HepG2 (cell line): Measurements from ENCODE around the gene METRN. TPM values are rescaled to one million over a fixed set of nuclear protein-coding genes. Genes with fewer than 3 reads are reported as not detected.

Experiments used
- CBX5 ChIP-seq: sonication (generic); formaldehyde crosslinking; IDR thresholded peaks from 2 replicates; pipeline ENCODE4 v1.4.0; 2020; ENCODE audit warnings: missing genetic modification reagents, borderline replicate concordance
- EED ChIP-seq: sonication (generic); formaldehyde crosslinking; IDR thresholded peaks from 2 replicates; pipeline ENCODE4 v1.5.0; 2020; ENCODE audit warnings: mild to moderate bottlenecking, missing genetic modification reagents
- EP300 ChIP-seq, 3 experiments: sonication (generic) in 1 of 3; formaldehyde crosslinking in 1 of 3; IDR thresholded peaks; 2 replicates each; pipeline versions ENCODE4 v1.5.1 to v1.6.1; 2011 to 2020; ENCODE audit warnings: low read depth in 2 of 3, low read length in 2 of 3, borderline replicate concordance in 1 of 3, improper control_type of control experiment in 1 of 3, mild to moderate bottlenecking in 1 of 3, missing genetic modification reagents in 1 of 3, moderate library complexity in 1 of 3
- ETV6 ChIP-seq: sonication (generic); formaldehyde crosslinking; conservative IDR thresholded peaks from 2 replicates; pipeline ENCODE4 v1.4.0; 2020; ENCODE audit warnings: missing genetic modification reagents
- HCFC1 ChIP-seq: fragments of 150-350 bp; IDR thresholded peaks from 2 replicates; pipeline ENCODE4 v1.6.1; 2014; ENCODE audit warnings: low read depth, low read length
- HOXA7 ChIP-seq: sonication (generic); formaldehyde crosslinking; IDR thresholded peaks from 2 replicates; pipeline ENCODE4 v1.8.1; 2022; ENCODE audit warnings: mild to moderate bottlenecking, missing genetic modification reagents, moderate library complexity
- JARID2 ChIP-seq: sonication (generic); formaldehyde crosslinking; IDR thresholded peaks from 2 replicates; pipeline ENCODE4 v1.8.1; 2023; ENCODE audit warnings: missing genetic modification reagents, inconsistent platforms; ENCODE audit not compliant: insufficient replicate concordance
- KDM4B ChIP-seq: sonication (generic); formaldehyde crosslinking; IDR thresholded peaks from 2 replicates; pipeline ENCODE4 v1.4.0; 2020; ENCODE audit warnings: missing genetic modification reagents
- PAX8 ChIP-seq: sonication (generic); formaldehyde crosslinking; IDR thresholded peaks from 2 replicates; pipeline ENCODE4 v1.8.0; 2022; ENCODE audit warnings: mild to moderate bottlenecking, missing genetic modification reagents, borderline replicate concordance
- SP5 ChIP-seq: IDR thresholded peaks from 2 replicates; pipeline ENCODE4 v1.6.1; 2016; ENCODE audit warnings: low read depth, borderline replicate concordance
- TBX2 ChIP-seq: sonication (generic); formaldehyde crosslinking; IDR thresholded peaks from 2 replicates; pipeline ENCODE4 v1.5.0; 2020; ENCODE audit warnings: missing genetic modification reagents, mild to moderate bottlenecking, borderline replicate concordance
- THAP11 ChIP-seq: IDR thresholded peaks from 2 replicates; pipeline ENCODE4 v1.6.1; 2016; ENCODE audit warnings: missing biosample characterization, missing genetic modification reagents
- ZMAT3 ChIP-seq: sonication (generic); formaldehyde crosslinking; conservative IDR thresholded peaks from 2 replicates; pipeline ENCODE4 v1.7.0; 2021; ENCODE audit warnings: missing genetic modification reagents
- ZNF326 ChIP-seq: sonication (generic); formaldehyde crosslinking; IDR thresholded peaks from 2 replicates; pipeline ENCODE4 v1.4.0; 2020; ENCODE audit warnings: missing genetic modification reagents, borderline replicate concordance
- ZNF34 ChIP-seq: sonication (generic); formaldehyde crosslinking; IDR thresholded peaks from 2 replicates; pipeline ENCODE4 v1.4.0; 2020; ENCODE audit warnings: mild to moderate bottlenecking, missing genetic modification reagents, borderline replicate concordance
- ZNF570 ChIP-seq: sonication (generic); formaldehyde crosslinking; IDR thresholded peaks from 2 replicates; pipeline ENCODE4 v1.4.0; 2020; ENCODE audit warnings: mild to moderate bottlenecking, missing genetic modification reagents, borderline replicate concordance
- ZNF776 ChIP-seq: sonication (generic); formaldehyde crosslinking; IDR thresholded peaks from 2 replicates; pipeline ENCODE4 v1.4.0; 2020; ENCODE audit warnings: mild to moderate bottlenecking, missing genetic modification reagents
- ZNF777 ChIP-seq: sonication (generic); formaldehyde crosslinking; IDR thresholded peaks from 2 replicates; pipeline ENCODE4 v1.4.0; 2020; ENCODE audit warnings: missing genetic modification reagents
- ZSCAN31 ChIP-seq: sonication (generic); formaldehyde crosslinking; IDR thresholded peaks from 2 replicates; pipeline ENCODE4 v1.5.0; 2020; ENCODE audit warnings: low read depth, mild to moderate bottlenecking, missing genetic modification reagents
- polyA plus RNA-seq, 8 experiments: library from polyadenylated mRNA; depleted of rRNA in 3 of 8; stranded (reverse) in 7 of 8; unstranded in 1 of 8; fragments of >200 nt; fragmentation: Illumina TruSeq in 4 of 8; extraction: Trizol in 4 of 8; gene quantifications; 2 replicates each; pipeline versions ENCODE4 v1.2.1 to v1.2.3, GENCODE V29; 2011 to 2016; ENCODE audit warnings: low read depth in 4 of 8, missing spikeins in 1 of 8, mixed read lengths in 1 of 8; ENCODE audit not compliant: insufficient read depth in 1 of 8
- total RNA-seq, 5 experiments: library from RNA; depleted of rRNA; stranded (reverse); fragments of >200 nt; fragmentation: Illumina TruSeq; extraction: Trizol; gene quantifications; 2 replicates each; pipeline ENCODE4 v1.2.3, GENCODE V29; 2016; ENCODE audit warnings: low read depth in 1 of 5
- TF ChIP-seq, protein P1 (sequence below): sonication (generic); formaldehyde crosslinking; IDR thresholded peaks from 2 replicates; pipeline ENCODE4 v1.5.1; 2020; ENCODE audit warnings: missing genetic modification reagents, mild to moderate bottlenecking, borderline replicate concordance
- TF ChIP-seq, protein P2 (sequence below): sonication (generic); formaldehyde crosslinking; IDR thresholded peaks from 2 replicates; pipeline ENCODE4 v1.5.0; 2020; ENCODE audit warnings: mild to moderate bottlenecking, missing genetic modification reagents, moderate library complexity
- TF ChIP-seq, protein P3 (sequence below): sonication (generic); formaldehyde crosslinking; IDR thresholded peaks from 2 replicates; pipeline ENCODE4 v1.9.0; 2021; ENCODE audit warnings: missing genetic modification reagents, mild to moderate bottlenecking, borderline replicate concordance
- TF ChIP-seq, protein P4 (sequence below): sonication (generic); formaldehyde crosslinking; IDR thresholded peaks from 2 replicates; pipeline ENCODE4 v1.4.0; 2020; ENCODE audit warnings: missing genetic modification reagents, borderline replicate concordance

METRN gene
- total and polyA plus RNA-seq, 2 of the 13 experiments (the other 11 are each of a cell fraction or from before 2014, with no cell fraction given) = 25.5 to 46.1 TPM

DNA sequence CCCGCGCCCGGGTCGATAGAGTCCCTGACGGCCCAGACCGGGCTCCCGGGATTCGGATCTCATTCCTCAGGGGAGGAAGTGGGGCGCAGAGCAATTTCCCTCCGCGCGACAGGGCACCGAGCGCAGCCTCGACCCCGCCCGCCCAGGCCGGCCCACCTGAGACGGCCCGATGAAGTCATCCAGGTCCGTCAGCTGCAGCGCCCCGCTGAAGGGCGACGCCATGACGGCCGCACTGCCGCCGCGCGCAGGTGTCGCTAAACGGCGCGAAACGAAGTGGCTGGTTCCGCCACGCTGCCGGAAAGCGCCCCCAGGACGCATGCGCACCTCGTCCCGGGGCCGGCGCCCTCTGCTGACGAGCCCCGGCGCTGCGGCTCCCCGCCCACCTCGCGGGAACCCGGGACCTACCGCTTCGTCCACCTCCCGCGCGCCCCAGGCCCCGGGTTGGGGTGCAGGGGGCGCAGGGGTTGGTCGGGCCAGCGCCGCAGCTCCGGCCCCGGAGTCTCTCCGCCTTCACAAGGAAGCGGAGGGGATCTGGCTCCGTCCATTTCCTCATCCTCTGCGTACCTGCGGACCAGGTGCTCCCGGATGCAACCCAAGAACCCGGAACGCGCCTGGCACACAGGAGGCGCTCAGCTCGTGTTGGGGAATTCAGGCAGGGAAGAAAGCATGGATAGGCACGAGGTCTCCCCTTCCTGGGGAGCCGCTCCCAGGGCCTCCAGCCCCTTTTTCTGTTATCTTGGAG is 26.0 kb downstream of the METRN start, which contains the start of gene CIAO3 (continued):
- TF ChIP-seq ZMAT3 (peak; percentile 61; the same call in 1 of the 2 replicates), PAX8 (CRISPR knock-in tag) (0 out of 2 replicates have a peak, but pooled peaks have one; percentile 68), EED (CRISPR knock-in tag) (0 out of 2 replicates have a peak, but pooled peaks have one; percentile 40), SP5 (0 out of 2 replicates have a peak, but pooled peaks have one; percentile 40), ZNF776 (CRISPR knock-in tag) (peak; percentile 54; the same call in 1 of the 2 replicates), ETV6 (CRISPR knock-in tag) (peak; percentile 94), ZNF777 (CRISPR knock-in tag) (peak; percentile 49; the same call in 1 of the 2 replicates), ZNF570 (CRISPR knock-in tag) (no peak), ZNF34 (CRISPR knock-in tag) (peak; percentile 76; the same call in 1 of the 2 replicates), EP300 (IDR thresholded peaks at IDR 0.05; ENCODE audit: low read depth in 2 of 2, low read length in 2 of 2) (0 out of 4 replicates have a peak, but pooled peaks of 1 of the 2 experiments have one; percentile 11), EP300 (CRISPR knock-in tag; IDR thresholded peaks at IDR 0.05; ENCODE audit: borderline replicate concordance) (no peak; the same call in 1 of the 2 replicates), CBX5 (0 out of 2 replicates have a peak, but pooled peaks have one; percentile 50), JARID2 (CRISPR knock-in tag) (peak; percentile 28), THAP11 (CRISPR knock-in tag) (peak; percentile 95), HOXA7 (CRISPR knock-in tag) (no peak), HCFC1 (peak; percentile 95), TBX2 (CRISPR knock-in tag) (peak; percentile 87), KDM4B (CRISPR knock-in tag) (peak; percentile 85), ZNF326 (CRISPR knock-in tag) (no peak), ZSCAN31 (CRISPR knock-in tag) (peak; percentile 71)
- TF ChIP-seq, protein P1, sequence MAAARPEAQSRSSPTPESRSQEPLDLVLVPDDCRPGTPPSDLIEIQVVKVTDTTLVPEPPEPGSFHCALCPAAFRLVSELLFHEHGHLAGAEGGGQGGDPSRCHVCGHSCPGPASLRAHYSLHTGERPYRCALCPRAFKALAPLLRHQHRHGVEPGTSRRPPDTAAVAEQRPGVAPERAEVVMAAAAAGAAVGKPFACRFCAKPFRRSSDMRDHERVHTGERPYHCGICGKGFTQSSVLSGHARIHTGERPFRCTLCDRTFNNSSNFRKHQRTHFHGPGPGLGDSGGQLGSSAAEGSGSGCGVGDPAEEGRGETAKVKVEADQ (CRISPR knock-in tag) = peak; percentile 95
- TF ChIP-seq, protein P2, sequence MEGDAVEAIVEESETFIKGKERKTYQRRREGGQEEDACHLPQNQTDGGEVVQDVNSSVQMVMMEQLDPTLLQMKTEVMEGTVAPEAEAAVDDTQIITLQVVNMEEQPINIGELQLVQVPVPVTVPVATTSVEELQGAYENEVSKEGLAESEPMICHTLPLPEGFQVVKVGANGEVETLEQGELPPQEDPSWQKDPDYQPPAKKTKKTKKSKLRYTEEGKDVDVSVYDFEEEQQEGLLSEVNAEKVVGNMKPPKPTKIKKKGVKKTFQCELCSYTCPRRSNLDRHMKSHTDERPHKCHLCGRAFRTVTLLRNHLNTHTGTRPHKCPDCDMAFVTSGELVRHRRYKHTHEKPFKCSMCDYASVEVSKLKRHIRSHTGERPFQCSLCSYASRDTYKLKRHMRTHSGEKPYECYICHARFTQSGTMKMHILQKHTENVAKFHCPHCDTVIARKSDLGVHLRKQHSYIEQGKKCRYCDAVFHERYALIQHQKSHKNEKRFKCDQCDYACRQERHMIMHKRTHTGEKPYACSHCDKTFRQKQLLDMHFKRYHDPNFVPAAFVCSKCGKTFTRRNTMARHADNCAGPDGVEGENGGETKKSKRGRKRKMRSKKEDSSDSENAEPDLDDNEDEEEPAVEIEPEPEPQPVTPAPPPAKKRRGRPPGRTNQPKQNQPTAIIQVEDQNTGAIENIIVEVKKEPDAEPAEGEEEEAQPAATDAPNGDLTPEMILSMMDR (CRISPR knock-in tag) = peak; percentile 94
- TF ChIP-seq, protein P3, sequence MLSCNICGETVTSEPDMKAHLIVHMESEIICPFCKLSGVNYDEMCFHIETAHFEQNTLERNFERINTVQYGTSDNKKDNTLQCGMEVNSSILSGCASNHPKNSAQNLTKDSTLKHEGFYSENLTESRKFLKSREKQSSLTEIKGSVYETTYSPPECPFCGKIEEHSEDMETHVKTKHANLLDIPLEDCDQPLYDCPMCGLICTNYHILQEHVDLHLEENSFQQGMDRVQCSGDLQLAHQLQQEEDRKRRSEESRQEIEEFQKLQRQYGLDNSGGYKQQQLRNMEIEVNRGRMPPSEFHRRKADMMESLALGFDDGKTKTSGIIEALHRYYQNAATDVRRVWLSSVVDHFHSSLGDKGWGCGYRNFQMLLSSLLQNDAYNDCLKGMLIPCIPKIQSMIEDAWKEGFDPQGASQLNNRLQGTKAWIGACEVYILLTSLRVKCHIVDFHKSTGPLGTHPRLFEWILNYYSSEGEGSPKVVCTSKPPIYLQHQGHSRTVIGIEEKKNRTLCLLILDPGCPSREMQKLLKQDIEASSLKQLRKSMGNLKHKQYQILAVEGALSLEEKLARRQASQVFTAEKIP (CRISPR knock-in tag) = no peak
- TF ChIP-seq, protein P4, sequence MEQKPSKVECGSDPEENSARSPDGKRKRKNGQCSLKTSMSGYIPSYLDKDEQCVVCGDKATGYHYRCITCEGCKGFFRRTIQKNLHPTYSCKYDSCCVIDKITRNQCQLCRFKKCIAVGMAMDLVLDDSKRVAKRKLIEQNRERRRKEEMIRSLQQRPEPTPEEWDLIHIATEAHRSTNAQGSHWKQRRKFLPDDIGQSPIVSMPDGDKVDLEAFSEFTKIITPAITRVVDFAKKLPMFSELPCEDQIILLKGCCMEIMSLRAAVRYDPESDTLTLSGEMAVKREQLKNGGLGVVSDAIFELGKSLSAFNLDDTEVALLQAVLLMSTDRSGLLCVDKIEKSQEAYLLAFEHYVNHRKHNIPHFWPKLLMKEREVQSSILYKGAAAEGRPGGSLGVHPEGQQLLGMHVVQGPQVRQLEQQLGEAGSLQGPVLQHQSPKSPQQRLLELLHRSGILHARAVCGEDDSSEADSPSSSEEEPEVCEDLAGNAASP = peak; percentile 67
